HG02884 (cell line): ENCODE measurements around the gene RABEP1.
"Not testable (repeated sequence)": the region's sequence is repeated elsewhere in the genome, so short reads cannot be mapped to it uniquely, and the experiment has no call there.

Experiments used
- ATAC-seq: cut with Tn5 transposase; IDR thresholded peaks from one replicate; pipeline ENCODE4 v1.9.1; 2021; ENCODE audit warnings: mild to moderate bottlenecking, moderate library complexity; ENCODE audit not compliant: unreplicated experiment

The RABEP1 gene

GRCh38 chr17:5281814-5282641 lies at the start of gene RABEP1:
TSS of gene RABEP1 (plus strand) at chr17:5282284. CDS start at chr17:5282487, 203 bp downstream.
- peak; percentile 68 for ATAC-seq

GRCh38 chr17:5233492-5233891 lies 48.6 kb upstream of the RABEP1 start:
- ATAC-seq, result not testable (repeated sequence)

GRCh38 chr17:5234645-5235576 lies 47.2 kb upstream of the RABEP1 start, which contains the start of gene SCIMP:
TSS of gene SCIMP (minus strand) at chr17:5234860. CDS start at chr17:5234755, 105 bp downstream.
- no peak for ATAC-seq

- ATAC-seq, result no peak
These were observed 45.0 kb upstream of the RABEP1 start for GRCh38 chr17:5236938-5237540.

- no peak for ATAC-seq
These were observed 44.5 kb upstream of the RABEP1 start for GRCh38 chr17:5237541-5238016.

GRCh38 chr17:5238333-5238732 lies 43.8 kb upstream of the RABEP1 start:
- ATAC-seq, result no peak

- not testable (repeated sequence) for ATAC-seq
These were observed 42.3 kb upstream of the RABEP1 start for GRCh38 chr17:5239769-5240168.

- no peak for ATAC-seq
These were observed 40.0 kb upstream of the RABEP1 start for GRCh38 chr17:5241861-5242671.

- ATAC-seq, result no peak
These were observed 34.5 kb upstream of the RABEP1 start for GRCh38 chr17:5247621-5248020.

GRCh38 chr17:5248821-5249479 lies 33.1 kb upstream of the RABEP1 start:
- no peak for ATAC-seq

- no peak for ATAC-seq
These were observed 32.5 kb upstream of the RABEP1 start for GRCh38 chr17:5249615-5250014.

GRCh38 chr17:5254414-5254813 lies 27.7 kb upstream of the RABEP1 start:
- ATAC-seq, result no peak

- no peak for ATAC-seq
These were observed 27.1 kb upstream of the RABEP1 start for GRCh38 chr17:5254903-5255521.

GRCh38 chr17:5257124-5257523 lies 25.0 kb upstream of the RABEP1 start:
- no peak for ATAC-seq

GRCh38 chr17:5260542-5260941 lies 21.5 kb upstream of the RABEP1 start:
- no peak for ATAC-seq

- no peak for ATAC-seq
These were observed 19.6 kb upstream of the RABEP1 start for GRCh38 chr17:5262416-5262991.

- ATAC-seq, result no peak
These were observed 18.6 kb upstream of the RABEP1 start for GRCh38 chr17:5263441-5263840.

GRCh38 chr17:5264893-5265292 lies 17.2 kb upstream of the RABEP1 start:
- no peak for ATAC-seq
